ENCODE results near the gene CDH13.

Gene CDH13

GRCh38 chr16:82963653-82964052 is 336.9 kb downstream of the CDH13 start:
- DNase-seq = no peak

- no peak for DNase-seq
Measured at GRCh38 chr16:82965808-82966207, 339.0 kb downstream of the CDH13 start.

- DNase-seq = no peak
Measured at GRCh38 chr16:82967424-82967823, 340.7 kb downstream of the CDH13 start.

GRCh38 chr16:82971126-82971525 is 344.4 kb downstream of the CDH13 start:
- no peak for DNase-seq

- no peak for DNase-seq
Measured at GRCh38 chr16:82972331-82972919, 345.7 kb downstream of the CDH13 start.

GRCh38 chr16:82979406-82980111 is 352.8 kb downstream of the CDH13 start:
- no peak for DNase-seq

GRCh38 chr16:82980810-82981209 is 354.0 kb downstream of the CDH13 start:
- no peak for DNase-seq

GRCh38 chr16:82987767-82988166 is 361.0 kb downstream of the CDH13 start:
- no peak for DNase-seq

GRCh38 chr16:82990155-82990554 is 363.4 kb downstream of the CDH13 start:
- DNase-seq = no peak

GRCh38 chr16:82991410-82991809 is 364.6 kb downstream of the CDH13 start:
- DNase-seq = no peak

DNA sequence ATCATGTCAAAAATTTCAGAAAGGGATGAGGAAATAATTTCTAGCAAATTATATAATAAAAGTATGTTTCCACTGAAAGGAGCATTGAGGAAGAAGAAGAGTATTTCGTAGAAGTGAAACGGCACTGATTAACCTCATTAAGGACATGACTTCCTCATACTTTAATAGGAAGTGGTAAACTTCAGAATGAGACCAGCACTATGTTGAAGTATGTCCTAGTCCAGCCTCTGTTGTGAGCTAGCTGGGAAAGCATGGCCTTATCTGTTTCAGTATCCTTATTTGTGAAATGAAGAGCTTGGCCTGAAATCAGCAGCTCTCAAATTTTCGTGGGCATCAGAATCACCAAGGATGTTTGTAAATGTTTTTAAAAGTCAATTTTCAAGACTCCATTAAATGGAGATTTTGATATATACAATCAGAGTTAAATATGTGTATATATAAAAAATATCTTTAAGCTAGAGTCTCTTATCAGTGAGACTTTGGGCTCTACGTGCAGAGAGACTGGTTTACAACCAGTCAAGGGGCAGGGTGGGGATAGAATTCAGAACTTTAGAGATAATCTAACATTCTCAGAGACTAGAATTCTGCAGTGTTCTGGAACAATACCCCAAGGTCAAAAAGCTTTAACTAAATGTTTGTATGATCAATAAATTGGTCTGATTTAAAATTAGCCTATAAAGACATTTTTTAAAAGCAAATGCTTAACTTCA is 365.4 kb downstream of the CDH13 start:
- no peak for DNase-seq

DNA sequence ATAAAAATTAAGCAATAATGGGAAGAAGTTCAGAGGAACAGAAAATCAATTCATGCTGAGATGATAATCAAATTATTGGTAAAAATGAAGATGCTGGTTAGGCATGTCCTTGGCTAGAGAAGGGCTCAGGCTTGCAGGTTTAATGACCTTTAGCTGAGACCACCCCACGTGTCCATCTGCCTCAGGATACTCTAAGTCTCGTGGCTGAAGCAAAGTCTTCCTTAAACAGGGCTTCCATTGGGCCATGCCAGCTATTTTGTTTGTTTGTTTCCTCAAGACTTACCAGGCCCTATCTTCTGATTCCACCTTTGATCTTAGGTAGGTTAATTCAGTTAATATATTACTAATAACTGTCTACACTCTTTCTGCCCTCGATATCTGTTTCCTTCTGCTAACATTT is 366.0 kb downstream of the CDH13 start:
- no peak for DNase-seq

GRCh38 chr16:82993415-82993814 is 366.6 kb downstream of the CDH13 start:
- no peak for DNase-seq

DNA sequence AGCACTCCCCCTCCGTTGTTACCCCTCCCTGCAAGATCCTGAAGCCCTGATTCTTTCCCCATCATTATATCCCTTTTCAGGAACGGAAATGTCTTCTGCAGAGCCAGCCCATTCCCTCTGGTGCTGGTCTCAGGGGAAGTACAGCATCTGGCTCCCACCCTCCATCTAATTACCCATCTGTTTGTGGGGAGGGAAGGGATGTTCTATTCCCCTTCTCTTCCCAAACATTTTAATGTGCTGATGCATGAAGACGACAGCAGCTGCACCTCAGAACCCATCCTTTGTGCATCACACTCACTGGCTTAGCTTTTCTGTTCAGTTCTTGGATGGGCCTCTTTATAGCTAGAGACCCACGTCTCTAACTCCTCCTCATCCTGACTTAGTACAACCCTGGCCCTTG is 367.2 kb downstream of the CDH13 start:
- no peak for DNase-seq

DNA sequence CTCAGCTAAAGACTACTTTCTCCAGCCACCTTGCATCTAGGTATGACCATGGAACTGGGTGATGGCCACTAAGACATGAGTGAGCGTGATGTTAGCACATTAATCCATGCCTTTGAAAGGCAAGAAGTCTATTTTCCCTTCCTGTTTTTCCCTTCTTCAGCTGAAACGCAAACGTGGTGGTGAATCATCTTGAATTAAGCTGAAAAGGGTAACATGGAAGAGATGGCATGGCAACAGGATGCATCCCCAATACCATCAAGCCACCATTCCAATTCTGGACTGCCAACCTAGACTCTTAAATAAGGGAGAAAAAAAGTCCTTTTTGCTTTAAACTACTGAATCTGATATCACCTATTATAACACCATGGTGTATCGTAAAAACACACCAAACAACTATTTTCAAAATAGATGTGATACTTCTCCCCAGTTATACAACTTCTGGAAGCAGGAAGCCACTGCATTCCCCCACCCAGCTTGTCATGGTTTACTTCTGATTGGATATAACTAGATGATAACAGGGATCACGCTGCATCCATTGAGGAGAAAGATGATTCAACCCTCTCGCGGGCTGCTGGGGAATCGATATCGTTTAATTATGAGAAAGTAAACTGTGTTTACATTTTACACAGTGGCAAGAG is 368.6 kb downstream of the CDH13 start:
- DNase-seq = no peak

GRCh38 chr16:82995924-82996441 is 369.2 kb downstream of the CDH13 start:
- no peak for DNase-seq

DNA sequence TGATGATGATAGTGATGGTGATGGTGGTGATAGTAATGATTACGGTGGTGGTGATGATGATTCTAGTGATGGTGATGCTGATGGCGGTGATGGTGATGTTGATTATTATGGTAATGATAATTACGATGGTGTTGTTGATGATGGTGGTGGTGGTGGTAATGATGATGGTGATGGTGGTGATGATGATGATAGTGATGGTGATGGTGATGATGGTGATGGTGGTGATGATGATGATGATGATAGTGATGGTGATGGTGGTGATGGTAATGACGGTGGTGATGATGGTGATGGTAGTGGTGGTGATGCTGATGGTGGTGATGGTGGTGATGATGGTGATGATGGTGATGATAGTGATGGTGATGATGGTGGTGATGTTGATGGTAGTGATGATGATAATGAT is 370.0 kb downstream of the CDH13 start:
- no peak for DNase-seq

DNA sequence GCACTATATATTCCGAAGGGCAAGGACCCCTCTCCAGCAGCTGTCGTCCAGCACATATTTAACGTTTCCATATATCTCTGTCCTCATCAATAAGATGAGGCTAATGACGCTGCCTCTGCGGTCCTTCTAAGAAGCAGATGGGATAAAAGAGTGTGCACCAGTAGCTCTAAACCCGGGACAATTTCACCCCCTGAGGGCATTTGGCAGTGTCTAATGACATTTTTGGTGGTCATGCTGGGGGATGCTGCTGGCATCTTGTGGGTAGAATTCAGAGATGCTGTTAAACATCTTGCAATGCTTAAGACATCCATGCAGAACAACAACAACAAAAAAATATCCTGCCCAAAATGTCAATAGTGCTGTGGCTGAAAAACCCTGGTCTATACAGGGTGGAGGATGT is 372.9 kb downstream of the CDH13 start:
- DNase-seq = no peak

DNA sequence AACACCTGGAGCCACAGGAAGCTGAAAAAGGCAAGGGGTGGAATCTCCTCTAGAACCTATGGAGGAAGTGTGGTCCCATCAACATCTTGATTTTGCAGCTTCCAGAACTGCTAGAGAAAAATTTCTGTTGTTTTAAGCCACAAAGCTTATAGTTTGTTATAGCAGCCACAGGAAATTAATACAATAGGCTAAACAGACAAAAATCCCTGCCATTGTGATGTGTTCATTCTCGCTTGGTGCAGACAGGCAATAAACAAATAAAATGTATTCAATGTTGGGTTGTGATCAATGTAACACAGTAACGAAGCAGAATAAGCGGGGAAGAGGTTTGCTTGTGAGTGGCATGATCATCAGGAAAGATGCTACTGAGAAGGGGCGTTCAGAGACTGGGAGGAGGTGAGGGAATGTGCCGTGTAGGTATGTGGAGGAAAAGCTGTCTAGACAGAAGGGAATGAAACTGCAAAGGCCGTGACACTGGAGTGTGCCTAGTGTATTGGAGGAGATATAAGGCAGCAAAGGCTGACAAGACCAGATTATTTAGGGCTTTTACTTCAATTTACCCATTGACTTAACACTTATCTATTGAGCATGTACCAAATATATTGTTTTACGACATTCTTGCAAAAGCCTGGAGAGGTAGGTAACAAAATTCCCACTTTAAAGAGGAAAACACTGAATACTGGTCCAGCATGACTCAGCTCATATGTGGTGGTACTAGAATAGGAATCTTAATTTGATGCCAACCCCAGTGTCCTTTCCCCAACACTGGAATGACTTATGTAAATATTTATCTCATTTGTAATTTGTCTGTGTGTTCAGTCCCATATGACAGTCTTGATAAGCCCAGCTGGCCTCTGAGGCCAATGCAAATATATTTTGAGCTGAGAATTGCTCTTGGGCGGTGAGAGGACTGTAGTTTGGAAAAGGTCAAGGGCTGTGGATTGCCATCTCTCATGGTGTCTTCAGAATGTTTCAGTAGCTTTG is 375.9 kb downstream of the CDH13 start:
- no peak for DNase-seq

DNA sequence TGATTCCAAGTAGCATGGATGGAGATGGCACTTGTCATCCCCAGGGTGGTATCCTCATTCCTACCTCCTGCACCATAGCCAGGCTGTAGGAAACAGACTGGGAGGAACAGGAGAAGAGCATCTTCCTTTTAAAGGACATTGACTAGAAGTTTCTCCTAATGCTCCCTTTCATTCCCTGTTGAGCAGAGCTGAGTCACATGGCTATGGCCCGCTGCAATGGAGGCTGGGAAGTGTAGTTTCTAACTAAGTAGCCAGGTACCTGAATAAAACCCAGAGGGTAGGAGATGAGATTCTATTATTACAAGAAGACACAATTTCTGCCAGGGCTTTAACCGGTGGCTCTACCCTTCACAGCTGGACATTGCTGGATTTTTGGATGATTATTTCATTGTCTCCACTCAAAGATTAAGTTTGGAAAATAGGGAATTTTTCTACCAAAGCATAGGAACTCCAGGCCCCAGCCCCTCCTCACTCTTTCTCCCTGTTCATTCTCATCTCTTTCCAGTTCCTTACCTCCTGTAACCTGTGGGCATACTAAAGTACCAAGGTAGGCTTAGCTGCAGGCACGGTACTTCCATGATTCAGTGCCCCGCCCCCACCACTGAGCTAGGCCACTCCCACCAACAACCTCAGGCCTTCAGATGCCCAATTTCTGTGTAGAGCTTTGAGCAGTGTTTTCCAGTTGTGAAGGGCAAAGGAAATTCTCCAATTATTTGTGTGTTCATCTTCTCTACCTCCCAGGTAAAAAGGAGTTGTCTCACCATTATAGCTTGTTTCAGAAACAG is 378.3 kb downstream of the CDH13 start:
- DNase-seq = no peak

GRCh38 chr16:83005653-83006160 is 378.9 kb downstream of the CDH13 start:
- DNase-seq = no peak
